ENCODE measurements around the gene COL4A6.

GRCh38 chrX:108447303-108447702 is 9.1 kb upstream of the COL4A6 start:
- TF ChIP-seq CTCF (conservative IDR thresholded peaks at IDR 0.05; ENCODE audit: low read length): no peak
- no peak for TF ChIP-seq EZH2phosphoT487 (IDR thresholded peaks at IDR 0.05; ENCODE audit: borderline replicate concordance)

Data from Loucy (cell line).